Measurements from ENCODE around the gene FTCD. TPM values are rescaled to one million over a fixed set of nuclear protein-coding genes. Genes with fewer than 3 reads are reported as not detected.
"Not testable (repeated sequence)": the region's sequence is repeated elsewhere in the genome, so short reads cannot be mapped to it uniquely, and the experiment has no call there.

Gene FTCD
- total RNA-seq, 1 experiment from 2014 or later = 0.21 TPM

DNA sequence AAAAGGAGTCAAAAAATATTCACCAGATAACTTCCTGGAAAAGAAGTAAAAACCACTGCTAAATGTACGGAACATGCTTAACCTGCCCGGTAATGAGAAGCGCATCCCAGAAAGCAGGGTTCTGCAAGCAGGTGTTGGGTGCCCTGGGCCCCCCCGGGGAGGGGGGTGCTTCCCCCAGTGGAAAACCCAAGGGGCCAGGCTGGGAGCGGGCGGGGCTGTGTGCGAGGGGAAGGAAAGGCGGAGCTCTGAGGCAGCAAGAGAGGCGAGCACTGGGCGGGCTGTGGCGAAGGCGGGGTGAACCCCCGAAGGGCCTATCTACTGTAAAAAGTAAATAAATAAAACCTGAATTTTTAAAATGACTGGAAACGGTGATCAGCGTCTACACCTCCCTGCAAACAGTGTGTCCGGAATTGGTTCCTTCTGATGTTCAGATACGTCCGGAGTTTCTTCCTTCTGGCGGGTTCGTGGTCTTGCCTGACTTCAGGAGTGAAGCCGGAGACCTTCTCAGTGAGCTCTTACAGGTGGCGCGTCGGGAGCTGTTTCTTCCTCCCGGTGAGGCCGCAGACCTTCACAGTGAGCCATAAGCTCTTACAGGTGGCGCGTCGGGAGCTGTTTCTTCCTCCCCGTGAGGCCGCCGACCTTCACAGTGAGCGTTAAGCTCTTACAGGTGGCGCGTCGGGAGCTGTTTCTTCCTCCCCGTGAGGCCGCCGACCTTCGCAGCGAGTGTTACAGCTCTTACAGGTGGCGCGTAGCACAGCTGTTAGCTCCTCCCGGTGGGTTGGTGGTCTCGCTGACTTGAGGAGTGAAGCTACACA, 13.4 kb downstream of the FTCD start:
- ATAC-seq = no peak
- no peaks in the 10 kb centered on the region for H3K27me3 ChIP-seq (ENCODE audit: control insufficient read depth, insufficient read depth, low read length)
- intact Hi-C loops (cut with micrococcal nuclease; ENCODE audit: unreplicated experiment) (no loop called here), in situ Hi-C loops (cut with HindIII; ENCODE audit: low pct_unique_long_range_greater_than_20kb, low sequenced_read_pairs) (no loop called here)
- no peak overlapping the region for H3K4me3 ChIP-seq (ENCODE audit: low read depth in 2 of 2, low read length in 2 of 2)
- no peaks in the 10 kb centered on the region for H3K36me3 ChIP-seq (ENCODE audit: control insufficient read depth, insufficient read depth, low read length)
- no peak for DNase-seq (ENCODE audit: low read depth, low spot score)
- H3K9me3 ChIP-seq (ENCODE audit: control insufficient read depth, insufficient read depth, low read depth, low read length) = no peaks in the 10 kb centered on the region
- ChIA-PET POLR2A (no interaction called here), CTCF (interaction anchor here (0.6 to 2.1 kb wide), 2 partner anchors 11 to 19 kb away, joined by 3 to 7 read pairs; no protein-coding TSS in a partner anchor)
- no peak overlapping the region for H3K27ac ChIP-seq (ENCODE audit: low read length)
- BruUV-seq (replicated peaks) = no TSS peak
- no peaks in the 10 kb centered on the region for H3K4me1 ChIP-seq (ENCODE audit: control insufficient read depth, insufficient read depth, low read length)
- TF ChIP-seq TCF7L2 (IDR thresholded peaks at IDR 0.05; ENCODE audit: low read depth, low read length) = no peak
- TF ChIP-seq REST (IDR thresholded peaks at IDR 0.05; ENCODE audit: insufficient read depth in 1 of 2, low read depth in 2 of 2, low read length in 1 of 2) = no peak
- TF ChIP-seq CTCF (IDR thresholded peaks at IDR 0.05) = no peak
- no peak for TF ChIP-seq POLR2AphosphoS5 (IDR thresholded peaks at IDR 0.05; ENCODE audit: low read depth, low read length)
- no peak for TF ChIP-seq SIN3A (IDR thresholded peaks at IDR 0.05; ENCODE audit: borderline replicate concordance, insufficient read depth, low read depth, low read length)

- H3K4me3 ChIP-seq (ENCODE audit: low read depth in 2 of 2, low read length in 2 of 2); ATAC-seq; POLR2A ChIA-PET; intact Hi-C loops (cut with micrococcal nuclease; ENCODE audit: unreplicated experiment); in situ Hi-C loops (cut with HindIII; ENCODE audit: low pct_unique_long_range_greater_than_20kb, low sequenced_read_pairs); H3K27me3 ChIP-seq (ENCODE audit: control insufficient read depth, insufficient read depth, low read length); CTCF ChIA-PET; BruUV-seq (replicated peaks); H3K9me3 ChIP-seq (ENCODE audit: control insufficient read depth, insufficient read depth, low read depth, low read length); H3K36me3 ChIP-seq (ENCODE audit: control insufficient read depth, insufficient read depth, low read length); H3K4me1 ChIP-seq (ENCODE audit: control insufficient read depth, insufficient read depth, low read length); H3K27ac ChIP-seq (ENCODE audit: low read length); DNase-seq (ENCODE audit: low read depth, low spot score): not testable (repeated sequence)
Measured at GRCh38 chr21:46140352-46141003, 14.9 kb downstream of the FTCD start.

DNA sequence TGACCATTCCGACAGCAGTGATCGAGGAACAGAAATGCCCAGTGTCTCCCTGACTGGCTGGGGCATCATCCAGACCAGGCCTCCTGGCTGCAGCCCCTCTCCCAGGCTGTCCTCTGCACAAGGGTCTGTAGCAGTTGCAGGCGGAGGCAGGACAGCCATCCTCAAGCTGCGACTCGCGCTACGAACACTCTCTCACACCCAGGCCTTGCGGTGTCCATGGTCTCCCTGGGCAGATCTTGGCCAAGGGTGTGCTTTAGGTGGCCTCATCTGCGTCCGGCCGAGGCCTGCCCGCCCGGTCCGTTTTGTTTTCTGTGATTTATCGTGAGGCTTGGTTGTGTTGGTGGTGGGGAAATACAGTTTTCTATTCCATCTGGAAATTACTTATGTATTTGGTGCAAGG, 15.7 kb downstream of the FTCD start:
- BruUV-seq (replicated peaks) = no TSS peak
- no peaks in the 10 kb centered on the region for H3K36me3 ChIP-seq (ENCODE audit: control insufficient read depth, insufficient read depth, low read length)
- ATAC-seq (no peak), DNase-seq (ENCODE audit: low read depth, low spot score) (no peak)
- TF ChIP-seq CTCF (IDR thresholded peaks at IDR 0.05) (no peak), POLR2AphosphoS5 (IDR thresholded peaks at IDR 0.05; ENCODE audit: low read depth, low read length) (no peak), TCF7L2 (IDR thresholded peaks at IDR 0.05; ENCODE audit: low read depth, low read length) (no peak), SIN3A (IDR thresholded peaks at IDR 0.05; ENCODE audit: borderline replicate concordance, insufficient read depth, low read depth, low read length) (no peak), REST (IDR thresholded peaks at IDR 0.05; ENCODE audit: insufficient read depth in 1 of 2, low read depth in 2 of 2, low read length in 1 of 2) (no peak)
- H3K9me3 ChIP-seq (ENCODE audit: control insufficient read depth, insufficient read depth, low read depth, low read length) = no peaks in the 10 kb centered on the region
- H3K27ac ChIP-seq (ENCODE audit: low read length) = no peak overlapping the region
- no peaks in the 10 kb centered on the region for H3K27me3 ChIP-seq (ENCODE audit: control insufficient read depth, insufficient read depth, low read length)
- intact Hi-C loops (cut with micrococcal nuclease; ENCODE audit: unreplicated experiment) (no loop called here), in situ Hi-C loops (cut with HindIII; ENCODE audit: low pct_unique_long_range_greater_than_20kb, low sequenced_read_pairs) (no loop called here)
- POLR2A ChIA-PET = no interaction called here
- CTCF ChIA-PET = no interaction called here
- H3K4me3 ChIP-seq (ENCODE audit: low read depth in 2 of 2, low read length in 2 of 2) = no peak overlapping the region
- H3K4me1 ChIP-seq (ENCODE audit: control insufficient read depth, insufficient read depth, low read length) = no peaks in the 10 kb centered on the region

All from Panc1 (cell line).